Measurements from ENCODE around the gene TYRO3. TPM values are rescaled to one million over a fixed set of nuclear protein-coding genes. Genes with fewer than 3 reads are reported as not detected.

Gene TYRO3
- total and polyA plus RNA-seq, 4 donors = 3.4 to 9.8 (median 5.2) TPM

DNA sequence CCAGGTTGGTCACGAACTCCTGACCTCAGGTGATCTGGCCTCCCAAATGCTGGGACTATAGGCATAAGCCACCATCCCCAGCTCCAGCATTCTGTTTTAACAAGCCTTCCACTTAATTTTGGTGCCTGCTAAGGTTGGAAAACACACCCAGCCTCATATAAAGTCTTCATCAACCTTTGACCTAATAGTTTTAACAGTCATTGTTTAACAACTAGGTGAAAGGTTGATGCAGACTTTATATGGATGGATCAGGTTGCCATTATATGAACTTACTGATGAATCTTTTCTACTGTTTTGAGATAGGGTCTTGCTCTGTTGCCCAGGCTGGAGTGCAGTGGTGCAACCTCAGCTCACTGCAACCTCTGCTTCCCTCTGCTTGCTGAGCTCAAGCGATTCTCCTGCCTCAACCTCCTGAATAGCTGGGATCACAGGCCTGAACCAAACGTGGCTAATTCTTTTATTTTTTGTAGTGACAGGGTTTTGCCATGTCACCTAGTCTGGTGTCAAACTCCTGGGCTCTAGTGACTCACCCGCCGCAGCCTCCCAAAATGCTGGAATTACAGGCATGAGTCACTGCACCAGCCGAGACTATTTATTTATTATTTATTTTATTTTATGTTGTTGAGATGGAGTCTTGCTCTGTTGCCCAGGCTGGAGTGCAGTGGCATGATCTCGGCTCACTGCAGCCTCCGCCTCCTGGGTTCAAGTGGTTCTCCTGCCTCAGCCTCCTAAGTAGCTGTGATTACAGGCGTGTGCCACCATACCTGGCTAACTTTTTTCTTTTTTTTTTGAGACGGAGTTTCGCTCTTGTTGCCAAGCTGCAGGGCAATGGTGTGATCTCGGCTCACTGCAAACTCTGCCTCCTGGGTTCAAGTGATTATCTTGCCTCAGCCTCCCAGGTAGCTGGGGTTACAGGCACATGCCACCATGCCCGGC is 11.9 kb upstream of the TYRO3 start:
- H3K4me3 ChIP-seq (ENCODE audit: low read length in 2 of 2) = no peak overlapping the region
- no peaks in the 10 kb centered on the region for H3K9me3 ChIP-seq (ENCODE audit: control insufficient read depth, low read length)
- DNase-seq (no peak), ATAC-seq (ENCODE audit: low FRiP score) (no peak)
- intact Hi-C loops (cut with DNase I) = no loop called here
- H3K27me3 ChIP-seq (ENCODE audit: control insufficient read depth in 1 of 2, insufficient read depth in 2 of 2, low read length in 1 of 2) = no peaks in the 10 kb centered on the region
- WGBS, 2 donors = 70% methylated on average over 13 of the region's 13 CpGs
- no peaks in the 10 kb centered on the region for H3K4me1 ChIP-seq (ENCODE audit: control insufficient read depth in 1 of 2, insufficient read depth in 2 of 2, low read length in 2 of 2)
- H3K36me3 ChIP-seq (ENCODE audit: control insufficient read depth in 1 of 2, insufficient read depth in 2 of 2, low read length in 1 of 2) = no peaks in the 10 kb centered on the region
- H3K27ac ChIP-seq (ENCODE audit: low read depth in 1 of 2, low read length in 2 of 2) = no peak overlapping the region

DNA sequence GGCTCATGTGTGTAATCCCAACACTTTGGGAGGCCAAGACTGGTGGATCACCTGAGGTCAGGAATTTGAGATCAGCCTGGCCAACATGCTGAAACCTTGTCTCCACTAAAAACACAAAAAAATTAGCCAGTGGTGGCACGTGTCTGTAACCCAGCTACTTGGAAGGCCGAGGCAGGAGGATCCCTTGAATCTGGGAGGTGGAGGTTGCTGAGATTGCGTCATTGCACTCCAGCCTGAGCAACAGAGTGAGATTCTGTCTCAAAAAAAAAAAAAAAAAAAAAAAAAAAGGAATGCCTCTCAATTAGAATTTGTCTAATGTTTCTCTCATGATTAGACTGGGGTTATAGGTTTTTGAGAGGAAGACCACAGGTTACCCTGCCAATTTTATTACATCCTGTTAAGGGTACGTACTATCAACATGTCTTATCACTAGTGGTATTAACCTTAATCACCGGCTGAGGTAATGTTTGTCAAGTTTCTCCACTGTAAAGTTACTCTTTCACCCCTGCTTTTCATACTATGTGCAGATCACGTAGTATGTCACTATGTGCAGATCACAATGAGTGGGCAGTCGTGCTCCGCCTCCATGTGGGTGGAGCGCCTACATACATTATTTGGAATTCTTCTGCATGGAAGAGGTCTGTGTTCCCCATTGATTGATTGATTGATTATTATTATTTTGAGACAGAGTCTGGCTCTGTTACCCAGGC is 8.8 kb upstream of the TYRO3 start:
- WGBS, 2 donors = 88 to 90% methylated on average over 9 of the region's 9 CpGs
- no peak for ATAC-seq (ENCODE audit: low FRiP score)
- Histone ChIP-seq H3K27ac (ENCODE audit: low read depth in 1 of 2, low read length in 2 of 2) (no peak overlapping the region), H3K4me1 (ENCODE audit: control insufficient read depth in 1 of 2, insufficient read depth in 2 of 2, low read length in 2 of 2) (no peaks in the 10 kb centered on the region), H3K9me3 (ENCODE audit: control insufficient read depth, low read length) (no peaks in the 10 kb centered on the region), H3K4me3 (ENCODE audit: low read length in 2 of 2) (no peak overlapping the region), H3K36me3 (ENCODE audit: control insufficient read depth in 1 of 2, insufficient read depth in 2 of 2, low read length in 1 of 2) (no peaks in the 10 kb centered on the region), H3K27me3 (ENCODE audit: control insufficient read depth in 1 of 2, insufficient read depth in 2 of 2, low read length in 1 of 2) (no peaks in the 10 kb centered on the region)
- intact Hi-C loops (cut with DNase I) = no loop called here
- no peak for DNase-seq

DNA sequence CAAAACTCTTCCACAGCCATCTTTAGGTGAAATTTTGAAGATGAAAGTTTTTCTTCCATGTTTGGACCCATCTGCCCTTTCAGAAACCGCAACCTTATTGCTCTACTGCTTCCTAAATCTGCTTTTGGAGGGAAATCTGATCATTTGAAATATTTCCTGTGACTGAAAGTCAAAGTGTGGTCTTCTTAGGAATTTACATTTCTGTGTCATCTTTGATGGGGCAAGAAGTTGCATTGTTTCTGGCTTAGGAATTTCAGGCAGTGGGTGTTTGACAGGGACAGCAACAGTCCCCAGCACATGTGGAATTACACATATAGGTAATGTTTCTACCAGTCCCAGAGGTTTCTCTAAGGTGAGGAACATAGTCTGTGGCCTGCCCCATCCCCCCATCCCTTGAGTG is 5.3 kb upstream of the TYRO3 start:
- no peak overlapping the region for H3K27ac ChIP-seq (ENCODE audit: low read depth in 1 of 2, low read length in 2 of 2)
- no peaks in the 10 kb centered on the region for H3K4me1 ChIP-seq (ENCODE audit: control insufficient read depth in 1 of 2, insufficient read depth in 2 of 2, low read length in 2 of 2)
- DNase-seq = no peak
- H3K9me3 ChIP-seq (ENCODE audit: control insufficient read depth, low read length) = no peaks in the 10 kb centered on the region
- no peak overlapping the region for H3K4me3 ChIP-seq (ENCODE audit: low read length in 2 of 2)
- no peaks in the 10 kb centered on the region for H3K36me3 ChIP-seq (ENCODE audit: control insufficient read depth in 1 of 2, insufficient read depth in 2 of 2, low read length in 1 of 2)
- WGBS, 2 donors = 95 to 99% methylated on average over 1 of the region's 1 CpG
- no peaks in the 10 kb centered on the region for H3K27me3 ChIP-seq (ENCODE audit: control insufficient read depth in 1 of 2, insufficient read depth in 2 of 2, low read length in 1 of 2)
- ATAC-seq (ENCODE audit: low FRiP score) = no peak
- intact Hi-C loops (cut with DNase I) = no loop called here

DNA sequence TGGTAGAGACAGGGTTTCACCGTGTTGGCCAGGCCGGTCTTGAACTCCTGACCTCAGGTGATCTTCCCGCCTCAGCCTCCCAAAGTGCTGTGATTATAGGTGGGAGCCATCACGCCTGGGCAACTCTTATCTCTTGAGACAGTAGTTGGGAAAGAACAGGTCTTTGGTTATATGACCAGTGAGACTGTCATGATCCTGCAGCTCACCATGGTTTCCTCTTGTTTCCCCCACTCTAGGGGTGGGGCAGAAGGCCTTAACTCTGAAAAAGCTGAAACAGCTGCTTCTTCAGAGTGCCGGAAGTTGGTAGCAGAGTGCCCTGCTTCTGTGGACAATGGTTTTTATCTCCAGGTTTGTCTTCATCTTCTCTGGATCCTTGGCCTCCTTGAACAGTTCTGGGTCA is 4.7 kb upstream of the TYRO3 start:
- ATAC-seq (ENCODE audit: low FRiP score) (no peak), DNase-seq (no peak)
- no peak overlapping the region for H3K27ac ChIP-seq (ENCODE audit: low read depth in 1 of 2, low read length in 2 of 2)
- H3K4me3 ChIP-seq (ENCODE audit: low read length in 2 of 2) = no peak overlapping the region
- H3K4me1 ChIP-seq (ENCODE audit: control insufficient read depth in 1 of 2, insufficient read depth in 2 of 2, low read length in 2 of 2) = no peaks in the 10 kb centered on the region
- H3K9me3 ChIP-seq (ENCODE audit: control insufficient read depth, low read length) = no peaks in the 10 kb centered on the region
- intact Hi-C loops (cut with DNase I) = no loop called here
- 94 to 95% methylated on average over 5 of the region's 5 CpGs for WGBS, 2 donors
- H3K27me3 ChIP-seq (ENCODE audit: control insufficient read depth in 1 of 2, insufficient read depth in 2 of 2, low read length in 1 of 2) = no peaks in the 10 kb centered on the region
- H3K36me3 ChIP-seq (ENCODE audit: control insufficient read depth in 1 of 2, insufficient read depth in 2 of 2, low read length in 1 of 2) = no peaks in the 10 kb centered on the region

GRCh38 chr15:41554915-41555314 is 4.1 kb upstream of the TYRO3 start:
- no peak overlapping the region for H3K27ac ChIP-seq (ENCODE audit: low read depth in 1 of 2, low read length in 2 of 2)
- H3K4me3 ChIP-seq (ENCODE audit: low read length in 2 of 2) = no peak overlapping the region
- WGBS, 2 donors = 90 to 93% methylated on average over 3 of the region's 3 CpGs
- H3K27me3 ChIP-seq (ENCODE audit: control insufficient read depth in 1 of 2, insufficient read depth in 2 of 2, low read length in 1 of 2) = no peaks in the 10 kb centered on the region
- intact Hi-C loops (cut with DNase I) = no loop called here
- ATAC-seq (ENCODE audit: low FRiP score) = no peak
- H3K36me3 ChIP-seq (ENCODE audit: control insufficient read depth in 1 of 2, insufficient read depth in 2 of 2, low read length in 1 of 2) = no peaks in the 10 kb centered on the region
- H3K4me1 ChIP-seq (ENCODE audit: control insufficient read depth in 1 of 2, insufficient read depth in 2 of 2, low read length in 2 of 2) = no peaks in the 10 kb centered on the region
- no peak for DNase-seq
- H3K9me3 ChIP-seq (ENCODE audit: control insufficient read depth, low read length) = no peaks in the 10 kb centered on the region

GRCh38 chr15:41556677-41557076 is 2.3 kb upstream of the TYRO3 start:
- DNase-seq (no peak), ATAC-seq (ENCODE audit: low FRiP score) (no peak)
- Histone ChIP-seq H3K4me3 (ENCODE audit: low read length in 2 of 2) (no peak overlapping the region), H3K4me1 (ENCODE audit: control insufficient read depth in 1 of 2, insufficient read depth in 2 of 2, low read length in 2 of 2) (no peaks in the 10 kb centered on the region), H3K36me3 (ENCODE audit: control insufficient read depth in 1 of 2, insufficient read depth in 2 of 2, low read length in 1 of 2) (no peaks in the 10 kb centered on the region), H3K27ac (ENCODE audit: low read depth in 1 of 2, low read length in 2 of 2) (no peak overlapping the region), H3K9me3 (ENCODE audit: control insufficient read depth, low read length) (no peaks in the 10 kb centered on the region), H3K27me3 (ENCODE audit: control insufficient read depth in 1 of 2, insufficient read depth in 2 of 2, low read length in 1 of 2) (no peaks in the 10 kb centered on the region)
- 92 to 93% methylated on average over 5 of the region's 5 CpGs for WGBS, 2 donors
- intact Hi-C loops (cut with DNase I) = no loop called here

DNA sequence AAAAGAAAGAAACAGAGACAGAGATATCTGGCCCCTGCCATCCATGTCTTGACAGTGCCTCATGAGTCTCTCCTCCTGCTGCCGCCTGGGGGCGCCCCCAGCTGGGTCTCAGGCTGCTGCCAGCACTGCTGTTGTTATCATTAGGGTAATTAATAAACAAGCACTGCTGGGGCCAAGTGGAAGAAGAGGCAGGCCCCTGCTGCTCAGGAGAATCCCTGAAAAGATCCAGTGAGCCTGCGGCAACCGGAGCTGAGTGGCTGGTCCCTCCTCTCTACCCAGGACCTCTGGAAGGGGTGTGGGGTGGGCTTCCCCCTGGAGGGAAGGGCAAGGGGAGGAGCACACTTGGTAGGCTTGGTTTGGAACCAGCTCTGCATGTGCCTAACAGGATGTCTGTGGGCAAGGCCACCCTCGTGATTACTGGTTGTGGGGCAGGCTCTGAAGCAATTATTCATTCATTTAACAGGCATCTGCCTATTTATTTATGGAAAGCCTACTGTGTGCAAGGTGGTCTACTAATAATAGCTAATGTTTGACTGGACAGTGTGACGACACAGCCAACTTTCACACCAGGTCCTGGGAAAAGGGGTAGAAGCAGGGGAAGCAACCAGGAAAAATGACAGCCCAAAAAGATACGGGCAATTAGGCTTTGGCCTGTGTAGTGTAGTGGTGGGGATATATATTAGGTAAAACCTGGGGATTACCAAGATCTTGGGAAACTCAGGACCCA is 1.2 kb upstream of the TYRO3 start:
- peak; percentile 59 to 81 for DNase-seq
- intact Hi-C loops (cut with DNase I) = no loop called here
- no peaks in the 10 kb centered on the region for H3K9me3 ChIP-seq (ENCODE audit: control insufficient read depth, low read length)
- no peak for ATAC-seq (ENCODE audit: low FRiP score)
- H3K27me3 ChIP-seq (ENCODE audit: control insufficient read depth in 1 of 2, insufficient read depth in 2 of 2, low read length in 1 of 2) = no peaks in the 10 kb centered on the region
- H3K27ac ChIP-seq (ENCODE audit: low read depth in 1 of 2, low read length in 2 of 2) = no peak overlapping the region
- H3K36me3 ChIP-seq (ENCODE audit: control insufficient read depth in 1 of 2, insufficient read depth in 2 of 2, low read length in 1 of 2) = no peaks in the 10 kb centered on the region
- H3K4me1 ChIP-seq (ENCODE audit: control insufficient read depth in 1 of 2, insufficient read depth in 2 of 2, low read length in 2 of 2) = no peaks in the 10 kb centered on the region
- 21 to 25% methylated on average over 7 of the region's 7 CpGs for WGBS, 2 donors
- H3K4me3 ChIP-seq (ENCODE audit: low read length in 2 of 2) = no peak overlapping the region

GRCh38 chr15:41559239-41559782 is 299 bp downstream of the TYRO3 start:
- no peaks in the 10 kb centered on the region for H3K27me3 ChIP-seq (ENCODE audit: control insufficient read depth in 1 of 2, insufficient read depth in 2 of 2, low read length in 1 of 2)
- WGBS, 2 donors = 0 to 1% methylated on average over 30 to 60 of the region's 60 CpGs
- H3K27ac ChIP-seq (ENCODE audit: low read depth in 1 of 2, low read length in 2 of 2) = no peak overlapping the region
- ATAC-seq (ENCODE audit: low FRiP score) (peak; percentile 13), DNase-seq (no peak)
- H3K36me3 ChIP-seq (ENCODE audit: control insufficient read depth in 1 of 2, insufficient read depth in 2 of 2, low read length in 1 of 2) = no peaks in the 10 kb centered on the region
- intact Hi-C loops (cut with DNase I) = no loop called here
- peak overlapping the region; percentile 77 to 90 for H3K4me3 ChIP-seq (ENCODE audit: low read length in 2 of 2)
- H3K9me3 ChIP-seq (ENCODE audit: control insufficient read depth, low read length) = no peaks in the 10 kb centered on the region
- no peaks in the 10 kb centered on the region for H3K4me1 ChIP-seq (ENCODE audit: control insufficient read depth in 1 of 2, insufficient read depth in 2 of 2, low read length in 2 of 2)
